Measurements from ENCODE around the gene PTGR3.

PTGR3 gene

DNA sequence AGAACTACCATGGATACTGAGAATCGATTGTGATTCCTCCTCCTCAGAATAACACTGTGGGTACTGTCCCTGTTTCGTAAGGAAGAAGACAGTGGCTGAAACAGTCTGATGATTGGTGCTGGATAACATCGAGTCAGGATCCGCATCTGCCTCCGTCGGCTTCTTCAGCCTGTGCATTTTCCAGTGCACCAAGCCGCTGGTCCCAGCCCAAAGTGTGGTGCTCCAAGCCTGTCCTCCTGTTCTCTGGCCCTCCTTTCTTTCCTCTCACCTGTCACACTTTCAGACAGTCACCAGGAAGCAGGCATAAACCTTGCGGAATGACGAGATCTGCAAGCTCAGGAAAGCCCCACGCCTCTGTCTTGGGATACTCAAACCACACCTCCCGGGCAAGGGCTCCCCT is 30.6 kb downstream of the PTGR3 start:
- Histone ChIP-seq H3K27ac (ENCODE audit: extremely low read depth, low read depth, low read length) (no peak overlapping the region), H3K36me3 (ENCODE audit: control insufficient read depth in 2 of 2, insufficient read depth in 1 of 2, low read length in 2 of 2) (no peaks in the 10 kb centered on the region), H3K4me3 (ENCODE audit: low read depth, low read length) (no peak overlapping the region), H3K9me3 (ENCODE audit: control insufficient read depth, insufficient read depth, low read depth, low read length) (0 out of 2 replicates have a peak, but pooled peaks cover 2% of the 10 kb centered on the region), H3K4me1 (ENCODE audit: control insufficient read depth, insufficient read depth, low read length) (no peaks in the 10 kb centered on the region)
- CTCF ChIA-PET: no interaction called here
- POLR2A ChIA-PET: no interaction called here
- TF ChIP-seq, protein P1, sequence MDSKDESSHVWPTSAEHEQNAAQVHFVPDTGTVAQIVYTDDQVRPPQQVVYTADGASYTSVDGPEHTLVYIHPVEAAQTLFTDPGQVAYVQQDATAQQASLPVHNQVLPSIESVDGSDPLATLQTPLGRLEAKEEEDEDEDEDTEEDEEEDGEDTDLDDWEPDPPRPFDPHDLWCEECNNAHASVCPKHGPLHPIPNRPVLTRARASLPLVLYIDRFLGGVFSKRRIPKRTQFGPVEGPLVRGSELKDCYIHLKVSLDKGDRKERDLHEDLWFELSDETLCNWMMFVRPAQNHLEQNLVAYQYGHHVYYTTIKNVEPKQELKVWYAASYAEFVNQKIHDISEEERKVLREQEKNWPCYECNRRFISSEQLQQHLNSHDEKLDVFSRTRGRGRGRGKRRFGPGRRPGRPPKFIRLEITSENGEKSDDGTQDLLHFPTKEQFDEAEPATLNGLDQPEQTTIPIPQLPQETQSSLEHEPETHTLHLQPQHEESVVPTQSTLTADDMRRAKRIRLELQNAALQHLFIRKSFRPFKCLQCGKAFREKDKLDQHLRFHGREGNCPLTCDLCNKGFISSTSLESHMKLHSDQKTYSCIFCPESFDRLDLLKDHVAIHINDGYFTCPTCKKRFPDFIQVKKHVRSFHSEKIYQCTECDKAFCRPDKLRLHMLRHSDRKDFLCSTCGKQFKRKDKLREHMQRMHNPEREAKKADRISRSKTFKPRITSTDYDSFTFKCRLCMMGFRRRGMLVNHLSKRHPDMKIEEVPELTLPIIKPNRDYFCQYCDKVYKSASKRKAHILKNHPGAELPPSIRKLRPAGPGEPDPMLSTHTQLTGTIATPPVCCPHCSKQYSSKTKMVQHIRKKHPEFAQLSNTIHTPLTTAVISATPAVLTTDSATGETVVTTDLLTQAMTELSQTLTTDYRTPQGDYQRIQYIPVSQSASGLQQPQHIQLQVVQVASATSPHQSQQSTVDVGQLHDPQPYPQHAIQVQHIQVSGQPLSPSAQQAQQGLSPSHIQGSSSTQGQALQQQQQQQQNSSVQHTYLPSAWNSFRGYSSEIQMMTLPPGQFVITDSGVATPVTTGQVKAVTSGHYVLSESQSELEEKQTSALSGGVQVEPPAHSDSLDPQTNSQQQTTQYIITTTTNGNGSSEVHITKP (tag by site-specific recombination; IDR thresholded peaks at IDR 0.05): no peak
- TF ChIP-seq ZNF510 (tag by site-specific recombination; IDR thresholded peaks at IDR 0.05; ENCODE audit: insufficient replicate concordance) (no peak), ZSCAN30 (tag by site-specific recombination; IDR thresholded peaks at IDR 0.05) (no peak), OSR2 (tag by site-specific recombination; IDR thresholded peaks at IDR 0.05) (no peak), ZNF214 (tag by site-specific recombination; IDR thresholded peaks at IDR 0.05; ENCODE audit: borderline replicate concordance) (no peak), ZNF211 (tag by site-specific recombination; IDR thresholded peaks at IDR 0.05; ENCODE audit: low read depth) (no peak), ZNF521 (tag by site-specific recombination; IDR thresholded peaks at IDR 0.05) (no peak), ZNF140 (tag by site-specific recombination; IDR thresholded peaks at IDR 0.05) (no peak), RBAK (tag by site-specific recombination; IDR thresholded peaks at IDR 0.05) (no peak)
- TF ChIP-seq, protein P2, sequence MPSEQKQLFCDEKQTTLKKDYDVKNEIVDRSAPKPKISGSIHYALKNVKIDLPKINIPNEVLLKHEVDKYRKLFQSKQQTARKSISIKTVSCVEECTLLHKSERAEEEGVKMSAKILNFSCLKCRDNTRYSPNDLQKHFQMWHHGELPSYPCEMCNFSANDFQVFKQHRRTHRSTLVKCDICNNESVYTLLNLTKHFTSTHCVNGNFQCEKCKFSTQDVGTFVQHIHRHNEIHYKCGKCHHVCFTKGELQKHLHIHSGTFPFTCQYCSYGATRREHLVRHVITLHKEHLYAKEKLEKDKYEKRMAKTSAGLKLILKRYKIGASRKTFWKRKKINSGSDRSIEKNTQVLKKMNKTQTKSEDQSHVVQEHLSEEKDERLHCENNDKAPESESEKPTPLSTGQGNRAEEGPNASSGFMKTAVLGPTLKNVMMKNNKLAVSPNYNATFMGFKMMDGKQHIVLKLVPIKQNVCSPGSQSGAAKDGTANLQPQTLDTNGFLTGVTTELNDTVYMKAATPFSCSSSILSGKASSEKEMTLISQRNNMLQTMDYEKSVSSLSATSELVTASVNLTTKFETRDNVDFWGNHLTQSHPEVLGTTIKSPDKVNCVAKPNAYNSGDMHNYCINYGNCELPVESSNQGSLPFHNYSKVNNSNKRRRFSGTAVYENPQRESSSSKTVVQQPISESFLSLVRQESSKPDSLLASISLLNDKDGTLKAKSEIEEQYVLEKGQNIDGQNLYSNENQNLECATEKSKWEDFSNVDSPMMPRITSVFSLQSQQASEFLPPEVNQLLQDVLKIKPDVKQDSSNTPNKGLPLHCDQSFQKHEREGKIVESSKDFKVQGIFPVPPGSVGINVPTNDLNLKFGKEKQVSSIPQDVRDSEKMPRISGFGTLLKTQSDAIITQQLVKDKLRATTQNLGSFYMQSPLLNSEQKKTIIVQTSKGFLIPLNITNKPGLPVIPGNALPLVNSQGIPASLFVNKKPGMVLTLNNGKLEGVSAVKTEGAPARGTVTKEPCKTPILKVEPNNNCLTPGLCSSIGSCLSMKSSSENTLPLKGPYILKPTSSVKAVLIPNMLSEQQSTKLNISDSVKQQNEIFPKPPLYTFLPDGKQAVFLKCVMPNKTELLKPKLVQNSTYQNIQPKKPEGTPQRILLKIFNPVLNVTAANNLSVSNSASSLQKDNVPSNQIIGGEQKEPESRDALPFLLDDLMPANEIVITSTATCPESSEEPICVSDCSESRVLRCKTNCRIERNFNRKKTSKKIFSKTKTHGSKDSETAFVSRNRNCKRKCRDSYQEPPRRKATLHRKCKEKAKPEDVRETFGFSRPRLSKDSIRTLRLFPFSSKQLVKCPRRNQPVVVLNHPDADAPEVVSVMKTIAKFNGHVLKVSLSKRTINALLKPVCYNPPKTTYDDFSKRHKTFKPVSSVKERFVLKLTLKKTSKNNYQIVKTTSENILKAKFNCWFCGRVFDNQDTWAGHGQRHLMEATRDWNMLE (tag by site-specific recombination; conservative IDR thresholded peaks at IDR 0.05; ENCODE audit: low read depth): no peak
- TF ChIP-seq, protein P3, sequence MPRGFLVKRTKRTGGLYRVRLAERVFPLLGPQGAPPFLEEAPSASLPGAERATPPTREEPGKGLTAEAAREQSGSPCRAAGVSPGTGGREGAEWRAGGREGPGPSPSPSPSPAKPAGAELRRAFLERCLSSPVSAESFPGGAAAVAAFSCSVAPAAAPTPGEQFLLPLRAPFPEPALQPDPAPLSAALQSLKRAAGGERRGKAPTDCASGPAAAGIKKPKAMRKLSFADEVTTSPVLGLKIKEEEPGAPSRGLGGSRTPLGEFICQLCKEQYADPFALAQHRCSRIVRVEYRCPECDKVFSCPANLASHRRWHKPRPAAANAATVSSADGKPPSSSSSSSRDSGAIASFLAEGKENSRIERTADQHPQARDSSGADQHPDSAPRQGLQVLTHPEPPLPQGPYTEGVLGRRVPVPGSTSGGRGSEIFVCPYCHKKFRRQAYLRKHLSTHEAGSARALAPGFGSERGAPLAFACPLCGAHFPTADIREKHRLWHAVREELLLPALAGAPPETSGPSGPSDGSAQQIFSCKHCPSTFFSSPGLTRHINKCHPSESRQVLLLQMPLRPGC (tag by site-specific recombination; IDR thresholded peaks at IDR 0.05): no peak
- TF ChIP-seq, protein P4, sequence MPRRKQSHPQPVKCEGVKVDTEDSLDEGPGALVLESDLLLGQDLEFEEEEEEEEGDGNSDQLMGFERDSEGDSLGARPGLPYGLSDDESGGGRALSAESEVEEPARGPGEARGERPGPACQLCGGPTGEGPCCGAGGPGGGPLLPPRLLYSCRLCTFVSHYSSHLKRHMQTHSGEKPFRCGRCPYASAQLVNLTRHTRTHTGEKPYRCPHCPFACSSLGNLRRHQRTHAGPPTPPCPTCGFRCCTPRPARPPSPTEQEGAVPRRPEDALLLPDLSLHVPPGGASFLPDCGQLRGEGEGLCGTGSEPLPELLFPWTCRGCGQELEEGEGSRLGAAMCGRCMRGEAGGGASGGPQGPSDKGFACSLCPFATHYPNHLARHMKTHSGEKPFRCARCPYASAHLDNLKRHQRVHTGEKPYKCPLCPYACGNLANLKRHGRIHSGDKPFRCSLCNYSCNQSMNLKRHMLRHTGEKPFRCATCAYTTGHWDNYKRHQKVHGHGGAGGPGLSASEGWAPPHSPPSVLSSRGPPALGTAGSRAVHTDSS (tag by site-specific recombination; IDR thresholded peaks at IDR 0.05): no peak
- TF ChIP-seq, protein P5, sequence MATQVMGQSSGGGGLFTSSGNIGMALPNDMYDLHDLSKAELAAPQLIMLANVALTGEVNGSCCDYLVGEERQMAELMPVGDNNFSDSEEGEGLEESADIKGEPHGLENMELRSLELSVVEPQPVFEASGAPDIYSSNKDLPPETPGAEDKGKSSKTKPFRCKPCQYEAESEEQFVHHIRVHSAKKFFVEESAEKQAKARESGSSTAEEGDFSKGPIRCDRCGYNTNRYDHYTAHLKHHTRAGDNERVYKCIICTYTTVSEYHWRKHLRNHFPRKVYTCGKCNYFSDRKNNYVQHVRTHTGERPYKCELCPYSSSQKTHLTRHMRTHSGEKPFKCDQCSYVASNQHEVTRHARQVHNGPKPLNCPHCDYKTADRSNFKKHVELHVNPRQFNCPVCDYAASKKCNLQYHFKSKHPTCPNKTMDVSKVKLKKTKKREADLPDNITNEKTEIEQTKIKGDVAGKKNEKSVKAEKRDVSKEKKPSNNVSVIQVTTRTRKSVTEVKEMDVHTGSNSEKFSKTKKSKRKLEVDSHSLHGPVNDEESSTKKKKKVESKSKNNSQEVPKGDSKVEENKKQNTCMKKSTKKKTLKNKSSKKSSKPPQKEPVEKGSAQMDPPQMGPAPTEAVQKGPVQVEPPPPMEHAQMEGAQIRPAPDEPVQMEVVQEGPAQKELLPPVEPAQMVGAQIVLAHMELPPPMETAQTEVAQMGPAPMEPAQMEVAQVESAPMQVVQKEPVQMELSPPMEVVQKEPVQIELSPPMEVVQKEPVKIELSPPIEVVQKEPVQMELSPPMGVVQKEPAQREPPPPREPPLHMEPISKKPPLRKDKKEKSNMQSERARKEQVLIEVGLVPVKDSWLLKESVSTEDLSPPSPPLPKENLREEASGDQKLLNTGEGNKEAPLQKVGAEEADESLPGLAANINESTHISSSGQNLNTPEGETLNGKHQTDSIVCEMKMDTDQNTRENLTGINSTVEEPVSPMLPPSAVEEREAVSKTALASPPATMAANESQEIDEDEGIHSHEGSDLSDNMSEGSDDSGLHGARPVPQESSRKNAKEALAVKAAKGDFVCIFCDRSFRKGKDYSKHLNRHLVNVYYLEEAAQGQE (tag by site-specific recombination; IDR thresholded peaks at IDR 0.05): no peak
